Activated naive CD8-positive, alpha-beta T cell treated with anti-CD3 and anti-CD28 coated beads, Interleukin-2, amount 50 U/mL, for 24 hours (primary cell): ENCODE measurements around the gene CEACAM4.
"Not testable (repeated sequence)": the region's sequence is repeated elsewhere in the genome, so short reads cannot be mapped to it uniquely, and the experiment has no call there.

Source experiments
- ATAC-seq: fragments of 150-1000 bp; cut with Tn5 transposase; one replicate; pipeline ENCODE4 v1.10.0; 2021
- DNase-seq: peaks from one replicate; pipeline ENCODE4 v3.0.0; 2021
- H3K27ac Mint-ChIP-seq: one replicate; pipeline ENCODE4 v1.8.0; 2021; ENCODE audit warnings: mild to moderate bottlenecking, mixed read lengths
- H3K27me3 Mint-ChIP-seq: one replicate; pipeline ENCODE4 v1.8.0; 2021; ENCODE audit warnings: mixed read lengths
- H3K36me3 Mint-ChIP-seq: one replicate; pipeline ENCODE4 v1.8.0; 2021; ENCODE audit warnings: low read depth, mixed read lengths
- H3K4me1 Mint-ChIP-seq: one replicate; pipeline ENCODE4 v1.8.0; 2021; ENCODE audit warnings: mixed read lengths
- H3K4me3 Mint-ChIP-seq: one replicate; pipeline ENCODE4 v1.8.0; 2021; ENCODE audit warnings: mild to moderate bottlenecking, moderate library complexity, mixed read lengths
- H3K9me3 Mint-ChIP-seq: one replicate; pipeline ENCODE4 v1.8.0; 2021; ENCODE audit warnings: mixed read lengths

Gene CEACAM4

DNA sequence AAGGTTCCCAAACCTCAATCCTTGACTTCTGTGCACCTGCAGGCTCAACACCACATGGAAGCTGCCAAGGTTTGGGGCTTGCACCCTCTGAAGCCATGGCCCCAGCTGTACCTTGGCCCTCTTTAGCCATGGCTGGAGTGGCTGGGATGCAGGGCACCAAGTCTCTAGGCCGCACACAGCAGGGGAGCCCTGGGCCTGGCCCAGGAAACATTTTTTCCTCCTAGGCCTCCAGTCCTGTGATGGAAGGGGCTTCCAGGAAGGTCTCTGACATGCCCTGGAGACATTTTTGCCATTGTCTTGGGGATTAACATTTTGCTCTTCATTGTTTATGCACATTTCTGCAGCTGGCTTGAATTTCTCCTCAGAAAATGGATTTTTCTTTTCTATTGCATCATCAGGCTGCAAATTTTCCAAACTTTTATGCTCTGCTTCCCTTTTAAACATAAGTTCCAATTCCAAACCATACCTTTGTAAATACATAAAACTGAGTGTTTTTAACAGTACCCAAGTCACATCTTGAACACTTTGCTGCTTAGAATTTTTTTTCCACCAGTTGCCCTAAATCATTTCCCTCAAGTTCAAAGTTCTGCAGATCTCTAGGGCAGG lies 44.2 kb downstream of the CEACAM4 start:
- not testable (repeated sequence) for H3K27me3 Mint-ChIP-seq, DNase-seq, H3K27ac Mint-ChIP-seq, H3K4me3 Mint-ChIP-seq, ATAC-seq, H3K4me1 Mint-ChIP-seq
- H3K36me3 Mint-ChIP-seq, result peaks cover 50% of the 10 kb centered on the region
- peaks cover 31% of the 10 kb centered on the region for H3K9me3 Mint-ChIP-seq

DNA sequence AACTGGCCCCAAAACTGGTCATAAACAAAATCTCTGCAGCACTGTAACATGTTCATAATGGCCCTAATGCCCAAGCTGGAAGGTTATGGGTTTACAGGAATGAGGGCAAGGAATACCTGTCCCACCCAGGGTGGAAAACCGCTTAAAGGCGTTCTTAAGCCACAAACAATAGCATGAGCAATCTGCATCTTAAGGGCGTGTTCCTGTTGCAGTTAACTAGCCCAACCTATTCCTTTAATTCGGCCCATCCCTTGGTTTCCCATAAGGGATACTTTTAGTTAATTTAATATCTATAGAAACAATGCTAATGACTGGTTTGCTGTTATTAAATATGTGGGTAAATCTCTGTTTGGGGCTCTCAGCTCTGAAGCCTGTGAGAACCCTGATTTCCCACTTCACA lies 45.8 kb downstream of the CEACAM4 start:
- ATAC-seq, H3K4me3 Mint-ChIP-seq, H3K27me3 Mint-ChIP-seq, H3K27ac Mint-ChIP-seq, DNase-seq: not testable (repeated sequence)
- Mint-ChIP-seq H3K4me1 (peaks cover 13% of the 10 kb centered on the region), H3K36me3 (peaks cover 53% of the 10 kb centered on the region), H3K9me3 (peaks cover 31% of the 10 kb centered on the region)

DNA sequence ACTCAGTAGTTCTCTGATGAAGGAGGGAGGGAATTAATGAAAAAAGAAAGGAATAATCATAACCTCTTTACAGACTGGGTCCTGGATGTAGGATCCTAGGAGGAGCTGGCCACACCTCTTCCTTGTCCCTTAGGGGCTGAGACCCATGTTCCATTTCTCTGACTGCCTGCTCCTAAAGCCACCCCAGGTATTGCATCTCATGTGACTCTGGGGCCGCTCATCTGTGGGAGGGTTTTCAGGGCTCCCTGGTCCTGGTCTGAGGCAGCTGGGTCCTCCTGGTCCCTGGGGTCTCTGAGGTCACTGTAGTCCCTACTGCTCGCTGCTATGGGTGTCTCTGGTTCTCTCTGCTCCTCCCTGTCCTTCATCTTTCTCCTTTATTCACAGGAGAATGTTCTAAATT lies 48.0 kb downstream of the CEACAM4 start:
- Mint-ChIP-seq H3K4me1 (peaks cover 24% of the 10 kb centered on the region), H3K27ac (no peak overlapping the region), H3K36me3 (peaks cover 49% of the 10 kb centered on the region), H3K27me3 (no peaks in the 10 kb centered on the region), H3K9me3 (peaks cover 31% of the 10 kb centered on the region), H3K4me3 (no peak overlapping the region)
- DNase-seq, result no peak
- no peak for ATAC-seq

GRCh38 chr19:41577833-41578232 lies 49.0 kb downstream of the CEACAM4 start:
- Mint-ChIP-seq H3K4me1 (peaks cover 24% of the 10 kb centered on the region), H3K9me3 (peaks cover 24% of the 10 kb centered on the region), H3K27me3 (no peaks in the 10 kb centered on the region), H3K36me3 (peaks cover 41% of the 10 kb centered on the region), H3K27ac (no peak overlapping the region), H3K4me3 (no peak overlapping the region)
- ATAC-seq, result no peak
- DNase-seq, result no peak

DNA sequence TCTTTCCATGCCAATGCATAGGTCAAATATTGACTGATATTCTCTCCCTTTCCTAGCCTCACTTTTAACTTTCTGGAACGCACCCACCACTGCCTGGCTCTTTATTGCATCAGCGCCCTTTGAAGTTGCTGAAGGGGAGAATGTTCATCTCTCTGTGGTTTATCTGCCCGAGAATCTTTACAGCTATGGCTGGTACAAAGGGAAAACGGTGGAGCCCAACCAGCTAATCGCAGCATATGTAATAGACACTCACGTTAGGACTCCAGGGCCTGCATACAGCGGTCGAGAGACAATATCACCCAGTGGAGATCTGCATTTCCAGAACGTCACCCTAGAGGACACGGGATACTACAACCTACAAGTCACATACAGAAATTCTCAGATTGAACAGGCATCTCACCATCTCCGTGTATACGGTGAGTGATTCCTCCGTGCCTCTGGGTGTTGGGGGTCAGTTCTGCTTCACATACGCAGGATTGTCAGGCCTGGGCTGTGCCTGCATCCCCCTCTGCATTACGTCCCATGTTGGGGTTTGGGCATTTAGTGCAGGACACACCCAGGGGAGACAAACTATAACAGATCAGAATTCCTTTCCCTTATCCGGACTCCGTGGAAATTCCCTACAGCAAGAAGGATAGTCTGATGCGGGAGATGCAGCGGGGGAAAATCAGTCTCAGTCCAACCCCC lies 49.6 kb downstream of the CEACAM4 start:
- DNase-seq (no peak), ATAC-seq (peak; percentile 7)
- Mint-ChIP-seq H3K9me3 (peaks cover 21% of the 10 kb centered on the region), H3K4me3 (peak overlapping the region; percentile 75), H3K27ac (no peak overlapping the region), H3K27me3 (no peaks in the 10 kb centered on the region), H3K36me3 (peaks cover 36% of the 10 kb centered on the region), H3K4me1 (peaks cover 24% of the 10 kb centered on the region)

DNA sequence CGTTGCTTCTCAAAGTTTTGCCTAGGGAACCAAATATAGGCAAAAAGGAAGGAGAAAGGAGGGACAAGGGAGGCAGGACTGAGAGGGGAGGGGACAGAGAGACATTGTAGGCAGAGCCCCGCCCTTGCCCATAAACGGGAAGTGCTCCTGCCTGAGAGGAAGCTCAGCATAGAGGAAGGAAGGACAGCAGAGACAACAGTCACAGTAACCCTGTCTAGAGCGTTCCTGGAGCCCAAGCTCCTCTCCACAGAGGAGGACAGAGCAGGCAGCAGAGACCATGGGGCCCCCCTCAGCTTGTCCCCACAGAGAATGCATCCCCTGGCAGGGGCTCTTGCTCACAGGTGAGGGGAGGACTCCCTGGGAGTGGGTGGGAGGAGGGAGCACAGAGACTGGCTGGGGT lies 50.9 kb downstream of the CEACAM4 start, which contains the start of gene CEACAM21:
TSS of gene CEACAM21 (plus strand) at position 169 of the 400 bp plus-strand sequence. CDS start at position 278, 109 bp downstream.
- Mint-ChIP-seq H3K4me1 (peaks cover 24% of the 10 kb centered on the region), H3K27ac (peak within 1 kb of the TSS; percentile 77), H3K9me3 (peaks cover 9% of the 10 kb centered on the region), H3K27me3 (no peaks in the 10 kb centered on the region), H3K36me3 (peaks cover 23% of the 10 kb centered on the region), H3K4me3 (peak within 1 kb of the TSS; percentile 75)
- ATAC-seq (peak; percentile 95), DNase-seq (peak; percentile 62)

DNA sequence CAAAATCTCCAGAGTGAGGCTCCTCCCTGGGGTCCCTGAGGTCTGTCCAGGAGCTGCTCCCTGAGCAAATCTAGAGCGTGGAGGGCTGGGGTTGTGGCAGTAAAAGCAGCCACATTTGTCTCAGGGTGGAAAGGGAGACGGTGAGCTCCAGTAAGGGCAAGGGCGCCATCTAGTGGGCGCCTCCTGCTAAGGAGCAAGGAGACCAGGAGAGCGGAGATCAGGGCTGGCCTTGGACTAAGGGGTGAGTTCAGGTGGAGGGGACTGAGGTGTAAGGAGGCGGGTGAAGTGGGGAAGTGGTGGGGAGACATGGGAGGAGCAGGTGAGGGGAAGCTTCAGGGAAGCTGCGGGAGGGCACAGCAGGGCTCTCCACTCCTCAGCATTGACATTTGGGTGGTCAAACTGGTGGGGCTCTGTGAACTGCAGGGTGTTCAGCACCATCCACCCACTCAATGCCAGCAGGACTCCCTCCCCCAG lies 56.2 kb downstream of the CEACAM4 start:
- H3K4me1 Mint-ChIP-seq, result peaks cover 30% of the 10 kb centered on the region
- no peaks in the 10 kb centered on the region for H3K9me3 Mint-ChIP-seq
- H3K27ac Mint-ChIP-seq, result peak overlapping the region; percentile 77
- ATAC-seq (peak; percentile 96), DNase-seq (peak; percentile 87)
- no peaks in the 10 kb centered on the region for H3K36me3 Mint-ChIP-seq
- H3K27me3 Mint-ChIP-seq, result no peaks in the 10 kb centered on the region
- H3K4me3 Mint-ChIP-seq, result no peak overlapping the region

- H3K27ac Mint-ChIP-seq, result no peak overlapping the region
- no peaks in the 10 kb centered on the region for H3K36me3 Mint-ChIP-seq
- no peak overlapping the region for H3K4me3 Mint-ChIP-seq
- ATAC-seq, result no peak
- H3K4me1 Mint-ChIP-seq, result peaks cover 27% of the 10 kb centered on the region
- DNase-seq, result no peak
- no peaks in the 10 kb centered on the region for H3K27me3 Mint-ChIP-seq
- no peaks in the 10 kb centered on the region for H3K9me3 Mint-ChIP-seq
Measured at GRCh38 chr19:41570179-41570578, 56.7 kb downstream of the CEACAM4 start.

DNA sequence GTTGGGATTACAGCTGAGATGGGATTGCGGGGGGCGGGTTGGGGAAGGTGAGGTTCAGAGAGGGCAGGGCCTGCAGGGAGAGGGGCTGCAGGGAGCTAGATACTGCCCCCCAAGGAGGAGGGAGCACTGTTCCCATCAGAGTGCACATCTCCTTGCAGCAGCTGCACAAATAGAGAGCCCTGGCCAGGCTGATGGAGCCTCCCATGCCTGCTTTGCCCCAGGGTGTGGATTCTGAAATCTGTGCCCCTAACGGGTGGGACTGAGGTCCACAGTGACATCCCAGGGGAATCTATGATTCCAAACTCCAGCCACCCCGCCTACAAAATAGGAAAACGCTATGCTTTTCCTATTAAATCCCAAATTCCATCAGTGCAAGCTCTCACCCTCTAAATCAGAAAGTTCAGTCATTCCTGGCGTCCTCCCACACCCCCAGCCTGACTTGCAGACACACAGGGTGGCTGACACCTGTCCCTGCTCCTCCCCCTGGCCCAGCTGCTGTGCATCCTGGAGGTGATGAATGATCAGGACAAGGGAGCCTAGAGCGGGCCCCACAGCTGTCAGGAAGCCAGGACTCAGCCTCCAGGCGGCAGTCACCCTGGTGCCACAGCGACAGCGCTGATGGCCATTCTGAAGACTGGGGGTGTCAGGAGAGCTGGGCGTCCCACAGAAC lies 57.3 kb downstream of the CEACAM4 start:
- H3K9me3 Mint-ChIP-seq, result no peaks in the 10 kb centered on the region
- no peaks in the 10 kb centered on the region for H3K27me3 Mint-ChIP-seq
- no peak overlapping the region for H3K27ac Mint-ChIP-seq
- H3K4me1 Mint-ChIP-seq, result peaks cover 28% of the 10 kb centered on the region
- no peak for ATAC-seq
- no peaks in the 10 kb centered on the region for H3K36me3 Mint-ChIP-seq
- DNase-seq, result no peak
- H3K4me3 Mint-ChIP-seq, result no peak overlapping the region
